ENCODE measurements around the gene GRM4.

The GRM4 gene

DNA sequence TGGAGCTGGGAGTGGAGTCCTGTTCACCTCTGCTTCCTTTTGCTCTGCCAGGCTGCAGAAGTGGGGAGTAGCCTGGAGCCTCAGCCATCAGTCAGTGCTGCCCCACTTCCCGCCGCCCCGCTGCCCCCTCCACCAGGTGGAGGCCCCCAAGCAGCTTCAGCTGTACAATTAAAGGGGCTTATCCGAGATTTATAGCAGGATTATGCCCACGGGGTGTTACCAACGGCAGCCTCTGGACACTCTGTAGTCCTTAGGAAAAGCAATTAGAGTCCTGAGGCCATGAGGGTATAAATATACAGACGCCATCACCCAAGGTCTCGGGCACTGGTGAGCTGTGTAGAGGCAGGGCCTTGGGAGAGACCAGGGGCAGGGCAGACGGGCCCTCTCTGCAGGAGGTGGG is 55.4 kb downstream of the GRM4 start:
- in situ Hi-C loops (cut with MboI; ENCODE audit: low sequenced_read_pairs): no loop called here
- DNase-seq (ENCODE audit: low spot score in 2 of 2): no peak
- H3K27me3 ChIP-seq (ENCODE audit: low read depth): peaks cover 10% of the 10 kb centered on the region; the same call in 1 of the 2 replicates

DNA sequence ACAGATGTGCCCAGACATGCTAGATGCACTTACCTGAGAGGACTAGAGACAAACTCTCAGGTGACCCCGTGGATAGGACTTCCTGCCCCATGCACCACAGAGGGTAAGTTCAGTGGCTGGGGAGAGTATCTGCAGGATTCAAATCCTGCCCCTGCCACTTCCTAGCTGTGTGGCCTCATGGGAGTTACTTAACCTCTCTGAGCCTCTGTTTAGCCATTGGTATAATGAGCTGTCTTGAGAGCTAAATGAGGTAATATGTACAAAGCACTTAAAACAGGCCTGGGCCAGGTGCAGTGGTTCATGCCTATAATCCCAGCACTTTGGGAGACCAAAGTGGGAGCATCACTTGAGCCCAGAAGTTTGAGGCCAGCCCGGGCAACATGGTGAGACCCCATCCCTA is 59.3 kb downstream of the GRM4 start:
- H3K9me3 ChIP-seq: no peaks in the 10 kb centered on the region
- in situ Hi-C loops (cut with MboI; ENCODE audit: low sequenced_read_pairs): no loop called here
- no peak overlapping the region for H3K4me3 ChIP-seq
- no peak for DNase-seq (ENCODE audit: low spot score in 2 of 2)
- H3K36me3 ChIP-seq (replicated peaks): no peaks in the 10 kb centered on the region
- no peaks in the 10 kb centered on the region for H3K27me3 ChIP-seq (ENCODE audit: low read depth)
- H3K4me1 ChIP-seq: no peaks in the 10 kb centered on the region

More for the DNA sequence above, 55.4 kb downstream of the GRM4 start:
- Histone ChIP-seq H3K9me3 (no peaks in the 10 kb centered on the region), H3K4me1 (no peaks in the 10 kb centered on the region), H3K36me3 (replicated peaks) (no peaks in the 10 kb centered on the region), H3K4me3 (no peak overlapping the region)

DNA sequence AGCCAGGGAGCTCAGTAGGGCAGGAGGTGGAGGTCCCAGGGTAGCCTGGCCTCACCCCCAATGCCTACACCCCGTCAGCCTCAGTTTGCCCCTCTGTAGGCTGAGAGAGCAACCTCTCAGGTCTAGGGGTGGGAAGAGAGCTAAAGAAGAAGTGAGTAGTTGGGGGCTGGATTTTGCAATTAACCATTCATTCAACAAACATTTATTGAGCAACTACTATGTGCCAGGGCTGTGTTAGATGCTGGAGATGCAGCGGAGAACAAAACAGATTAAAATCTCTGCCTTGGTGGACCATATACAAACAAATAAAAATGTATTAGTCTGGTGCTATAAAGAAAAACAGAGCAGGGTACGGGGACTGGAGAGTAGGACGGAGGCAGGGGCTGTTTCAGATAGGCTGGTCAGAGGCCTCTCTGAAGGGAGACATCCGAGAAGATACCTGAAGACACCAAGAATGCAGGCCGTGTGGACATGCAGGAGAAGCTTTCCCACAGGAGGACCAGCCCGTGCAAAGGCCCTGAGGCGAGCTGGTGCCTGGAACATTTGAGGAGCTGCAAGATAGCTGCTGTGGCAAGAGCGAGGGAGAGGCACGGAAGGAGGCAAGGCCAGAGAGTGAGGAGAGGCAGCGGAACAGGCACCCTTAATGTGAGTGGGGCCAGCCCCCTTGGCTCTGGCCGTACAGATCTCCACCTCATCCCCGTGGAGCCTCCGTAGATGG is 60.3 kb downstream of the GRM4 start:
- Histone ChIP-seq H3K4me3 (no peak overlapping the region), H3K9me3 (no peaks in the 10 kb centered on the region), H3K36me3 (replicated peaks) (no peaks in the 10 kb centered on the region), H3K27me3 (ENCODE audit: low read depth) (no peaks in the 10 kb centered on the region), H3K4me1 (no peaks in the 10 kb centered on the region)
- no peak for DNase-seq (ENCODE audit: low spot score in 2 of 2)
- in situ Hi-C loops (cut with MboI; ENCODE audit: low sequenced_read_pairs): no loop called here

DNA sequence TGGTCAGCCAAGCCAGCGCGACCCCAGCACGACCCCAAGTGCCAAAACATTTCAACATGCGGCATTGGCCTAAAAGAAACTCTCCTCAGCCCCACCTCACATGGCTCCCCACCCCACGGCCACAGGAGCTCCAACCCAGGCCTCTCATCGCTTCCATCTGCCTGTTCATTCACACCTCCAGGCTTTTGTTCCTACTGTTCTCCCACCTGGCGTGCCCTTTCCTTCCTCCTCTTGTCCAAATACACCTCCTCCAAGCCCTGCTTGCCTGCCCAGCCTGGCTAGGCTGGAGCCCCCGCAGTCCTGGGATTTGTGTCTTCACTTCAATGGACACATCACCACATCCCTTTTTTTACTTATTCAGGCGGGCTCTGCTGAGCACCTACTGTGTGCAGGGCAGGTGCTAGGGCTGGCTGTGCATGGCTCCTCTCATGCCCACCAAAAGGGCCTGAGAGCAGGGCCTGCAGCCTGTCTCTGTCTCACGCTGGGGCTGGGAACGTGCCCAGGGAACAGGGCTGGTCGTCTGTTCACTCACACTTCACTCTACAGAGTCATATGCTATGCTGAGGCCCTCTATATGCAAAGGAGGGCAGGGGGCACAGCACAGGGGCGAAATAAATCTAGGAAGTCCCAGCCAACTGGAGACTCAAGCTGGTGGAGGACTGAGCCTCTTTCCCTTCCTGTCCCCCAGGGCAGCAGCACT is 61.1 kb downstream of the GRM4 start:
- Histone ChIP-seq H3K36me3 (replicated peaks) (no peaks in the 10 kb centered on the region), H3K4me1 (no peaks in the 10 kb centered on the region), H3K9me3 (no peaks in the 10 kb centered on the region), H3K4me3 (no peak overlapping the region), H3K27me3 (ENCODE audit: low read depth) (no peaks in the 10 kb centered on the region)
- no peak for DNase-seq (ENCODE audit: low spot score in 2 of 2)
- in situ Hi-C loops (cut with MboI; ENCODE audit: low sequenced_read_pairs): no loop called here

DNA sequence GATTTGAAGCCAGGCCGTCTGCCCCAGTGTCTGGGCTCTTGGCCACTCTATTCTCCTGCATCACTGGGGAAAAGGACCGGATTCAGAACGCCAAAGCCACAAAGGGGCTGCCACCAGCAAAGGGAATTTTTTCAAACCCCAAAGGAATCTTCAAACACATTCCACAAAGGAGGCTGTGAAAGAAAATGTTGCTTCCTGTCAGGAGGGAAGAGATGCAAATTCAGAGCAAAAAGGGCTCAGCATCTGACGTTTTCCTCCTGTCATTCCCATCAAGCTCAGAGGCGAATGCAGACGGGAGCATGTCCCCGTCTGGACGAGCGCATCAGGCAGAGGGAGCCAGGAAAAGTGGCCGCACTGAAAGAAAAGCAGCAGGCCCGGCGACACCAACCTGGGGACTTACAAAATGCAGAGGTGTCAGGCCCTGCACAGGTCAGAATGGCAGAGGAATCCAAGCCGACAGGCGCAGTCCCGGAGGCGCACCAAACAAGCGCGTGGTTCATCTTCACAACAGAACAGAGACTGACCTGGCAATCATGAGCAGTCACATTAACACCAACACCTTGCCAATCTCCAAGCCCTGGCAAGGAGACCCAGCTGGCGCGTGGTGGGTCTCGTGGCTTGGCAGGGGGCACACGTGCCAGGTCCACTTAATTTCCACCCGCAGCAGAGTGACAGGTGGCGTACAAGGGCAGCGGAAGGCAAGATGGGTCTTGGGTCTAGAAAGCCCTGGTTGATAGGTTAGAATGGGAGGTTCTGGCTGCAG is 62.8 kb downstream of the GRM4 start:
- Histone ChIP-seq H3K4me3 (no peak overlapping the region), H3K9me3 (no peaks in the 10 kb centered on the region), H3K36me3 (replicated peaks) (no peaks in the 10 kb centered on the region), H3K27me3 (ENCODE audit: low read depth) (no peaks in the 10 kb centered on the region), H3K4me1 (no peaks in the 10 kb centered on the region)
- no peak for DNase-seq (ENCODE audit: low spot score in 2 of 2)
- in situ Hi-C loops (cut with MboI; ENCODE audit: low sequenced_read_pairs): no loop called here

DNA sequence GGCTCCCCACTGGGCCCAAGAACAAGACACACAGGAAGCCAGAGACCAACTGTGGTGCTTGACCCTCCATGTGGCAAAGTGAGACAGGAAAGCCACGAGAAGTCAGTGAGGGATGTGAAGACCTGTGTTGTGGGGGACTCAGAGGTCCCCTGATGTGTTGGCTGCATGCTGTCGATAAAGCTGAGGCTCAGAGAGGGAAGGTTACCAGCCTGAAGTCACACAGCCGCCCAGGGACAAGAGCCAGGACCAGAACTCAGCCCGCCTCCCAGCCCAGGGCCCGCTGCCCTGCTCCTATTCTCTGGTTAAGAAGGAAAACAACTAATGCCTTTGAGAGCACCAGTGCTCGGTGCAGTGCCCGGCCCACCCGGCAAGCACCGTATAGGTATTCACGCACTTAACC is 63.5 kb downstream of the GRM4 start:
- H3K4me1 ChIP-seq: no peaks in the 10 kb centered on the region
- DNase-seq (ENCODE audit: low spot score in 2 of 2): no peak
- H3K4me3 ChIP-seq: no peak overlapping the region
- no peaks in the 10 kb centered on the region for H3K27me3 ChIP-seq (ENCODE audit: low read depth)
- in situ Hi-C loops (cut with MboI; ENCODE audit: low sequenced_read_pairs): no loop called here
- H3K9me3 ChIP-seq: no peaks in the 10 kb centered on the region
- H3K36me3 ChIP-seq (replicated peaks): no peaks in the 10 kb centered on the region

DNA sequence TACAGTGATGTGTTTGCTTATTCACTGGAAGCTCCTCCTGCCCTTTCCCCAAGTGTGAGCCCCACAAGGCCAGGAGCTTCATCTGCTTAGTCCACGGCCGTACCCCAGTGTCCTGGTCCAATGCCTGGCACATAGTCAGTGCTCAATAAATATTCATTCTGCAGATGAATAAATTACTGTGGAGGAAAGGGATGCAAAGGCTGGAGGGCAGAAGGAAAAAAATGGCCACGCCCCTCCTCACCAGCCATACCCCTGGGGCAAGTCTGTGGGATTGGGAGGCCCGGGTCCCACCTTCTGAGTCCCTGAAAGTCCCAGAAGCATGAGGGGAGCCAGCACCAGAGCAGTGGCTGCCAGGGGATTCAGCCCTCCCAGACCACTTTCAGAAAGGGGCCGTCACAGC is 65.5 kb downstream of the GRM4 start:
- Histone ChIP-seq H3K4me1 (no peaks in the 10 kb centered on the region), H3K36me3 (replicated peaks) (no peaks in the 10 kb centered on the region), H3K27me3 (ENCODE audit: low read depth) (no peaks in the 10 kb centered on the region), H3K4me3 (no peak overlapping the region), H3K9me3 (no peaks in the 10 kb centered on the region)
- no peak for DNase-seq (ENCODE audit: low spot score in 2 of 2)
- in situ Hi-C loops (cut with MboI; ENCODE audit: low sequenced_read_pairs): no loop called here

DNA sequence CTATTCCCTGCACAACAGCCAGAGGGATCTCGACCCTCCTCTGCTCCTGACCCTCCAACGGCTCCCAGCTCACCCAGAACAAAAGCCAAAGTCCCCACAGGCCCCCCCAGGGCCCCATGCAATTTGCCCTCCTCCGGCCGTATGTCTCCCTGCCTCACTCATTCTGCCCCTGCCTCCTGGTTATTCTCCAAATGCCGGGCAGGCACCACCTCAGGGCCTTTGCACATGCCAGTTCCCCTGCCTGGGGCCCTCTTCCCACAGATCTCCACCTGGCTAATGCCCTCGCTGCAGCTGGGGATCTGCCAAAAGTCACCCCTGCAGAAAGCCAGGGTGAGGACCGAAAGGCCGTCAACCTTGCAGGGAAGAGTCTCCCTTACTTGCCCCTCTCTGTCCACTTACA is 66.0 kb downstream of the GRM4 start:
- H3K4me1 ChIP-seq: no peaks in the 10 kb centered on the region
- in situ Hi-C loops (cut with MboI; ENCODE audit: low sequenced_read_pairs): no loop called here
- H3K4me3 ChIP-seq: no peak overlapping the region
- DNase-seq (ENCODE audit: low spot score in 2 of 2): no peak
- no peaks in the 10 kb centered on the region for H3K36me3 ChIP-seq (replicated peaks)
- no peaks in the 10 kb centered on the region for H3K27me3 ChIP-seq (ENCODE audit: low read depth)
- H3K9me3 ChIP-seq: no peaks in the 10 kb centered on the region

DNA sequence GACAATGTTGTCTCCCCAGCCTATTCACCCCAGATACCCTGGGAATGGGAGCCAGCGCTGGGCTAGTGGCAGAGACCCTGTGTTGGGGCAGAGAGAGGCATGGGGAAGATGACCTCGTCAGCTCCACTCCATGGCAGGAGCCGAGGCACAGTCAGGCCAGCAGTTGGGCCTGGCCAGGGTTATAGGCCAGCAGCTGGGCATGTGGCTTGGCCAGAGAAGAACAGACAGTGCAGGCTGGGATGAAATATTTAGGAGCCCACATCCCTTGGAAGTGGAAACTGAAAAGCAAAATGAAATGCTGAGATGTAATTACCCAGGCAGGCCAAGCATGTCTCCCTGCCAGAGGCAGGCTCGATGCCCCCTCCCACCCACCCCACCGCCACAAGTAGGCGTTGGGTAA is 70.0 kb downstream of the GRM4 start:
- Histone ChIP-seq H3K9me3 (no peaks in the 10 kb centered on the region), H3K36me3 (replicated peaks) (no peaks in the 10 kb centered on the region), H3K4me1 (no peaks in the 10 kb centered on the region), H3K4me3 (no peak overlapping the region), H3K27me3 (ENCODE audit: low read depth) (no peaks in the 10 kb centered on the region)
- in situ Hi-C loops (cut with MboI; ENCODE audit: low sequenced_read_pairs): no loop called here
- no peak for DNase-seq (ENCODE audit: low spot score in 2 of 2)

DNA sequence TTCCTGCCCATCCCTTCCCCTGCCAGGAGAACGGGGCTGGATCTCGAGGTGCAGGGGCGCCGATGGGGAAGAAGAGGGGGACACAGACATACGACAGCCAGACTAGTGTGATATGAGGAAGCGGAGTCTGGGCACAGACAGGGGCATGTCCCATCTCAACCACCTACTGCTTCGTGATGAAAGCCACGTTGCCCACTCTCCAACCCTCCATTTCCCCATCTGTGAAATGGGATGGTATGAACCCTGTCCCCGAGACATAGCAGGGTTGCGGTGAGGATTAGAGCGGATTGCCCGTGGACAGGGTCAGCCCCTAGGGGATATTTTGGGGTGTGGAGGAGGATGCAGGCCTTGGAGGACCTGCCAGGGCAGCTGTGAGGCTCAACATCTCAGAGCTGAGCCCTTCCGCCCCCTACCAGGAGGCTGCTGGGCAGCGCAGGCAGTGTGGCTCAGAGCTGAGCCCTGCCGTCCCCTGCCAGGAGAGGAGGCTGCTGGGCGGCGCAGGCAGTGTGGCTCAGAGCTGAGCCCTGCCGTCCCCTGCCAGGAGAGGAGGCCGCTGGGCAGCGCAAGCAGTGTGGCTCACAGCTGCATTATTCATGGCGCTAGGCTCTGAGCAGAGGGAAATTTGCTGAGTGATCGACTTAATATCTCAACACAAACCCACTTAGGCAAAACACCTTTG is 71.7 kb downstream of the GRM4 start:
- Histone ChIP-seq H3K27me3 (ENCODE audit: low read depth) (no peaks in the 10 kb centered on the region), H3K9me3 (no peaks in the 10 kb centered on the region), H3K36me3 (replicated peaks) (no peaks in the 10 kb centered on the region), H3K4me3 (no peak overlapping the region), H3K4me1 (no peaks in the 10 kb centered on the region)
- in situ Hi-C loops (cut with MboI; ENCODE audit: low sequenced_read_pairs): no loop called here
- DNase-seq (ENCODE audit: low spot score in 2 of 2): no peak

DNA sequence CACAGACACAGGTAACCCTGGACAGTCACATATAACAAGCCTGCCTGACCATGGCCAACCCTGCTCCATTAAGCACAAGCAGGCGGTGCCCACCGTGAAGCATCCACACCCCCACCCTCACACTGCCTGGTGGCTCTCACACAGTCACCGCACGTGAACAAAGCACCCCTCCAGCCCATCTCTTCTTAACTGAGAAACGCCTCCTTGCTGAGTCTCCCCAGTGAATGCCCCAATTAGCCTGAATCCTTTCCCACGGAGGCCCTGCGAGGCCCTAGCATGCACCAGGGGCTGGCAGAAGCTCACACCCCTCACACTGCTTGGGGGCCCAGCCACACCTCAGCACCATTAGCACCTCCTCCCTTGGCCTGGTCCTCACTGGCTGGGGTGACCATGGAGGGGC is 72.3 kb downstream of the GRM4 start:
- Histone ChIP-seq H3K9me3 (no peaks in the 10 kb centered on the region), H3K36me3 (replicated peaks) (no peaks in the 10 kb centered on the region), H3K27me3 (ENCODE audit: low read depth) (no peaks in the 10 kb centered on the region), H3K4me1 (no peaks in the 10 kb centered on the region), H3K4me3 (no peak overlapping the region)
- no peak for DNase-seq (ENCODE audit: low spot score in 2 of 2)
- in situ Hi-C loops (cut with MboI; ENCODE audit: low sequenced_read_pairs): no loop called here

DNA sequence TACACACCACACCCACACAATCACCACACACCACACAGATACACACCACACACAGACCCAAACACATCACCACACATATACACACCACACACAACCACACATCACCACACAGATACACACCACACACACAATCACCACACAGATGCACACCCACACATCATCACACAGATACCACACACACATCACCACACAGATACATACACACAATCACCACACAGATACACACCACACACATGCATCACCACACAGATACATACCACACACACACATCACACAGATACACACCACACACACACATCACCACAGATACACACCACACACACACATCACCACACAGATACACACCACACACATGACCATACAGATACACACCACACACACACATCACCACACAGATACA is 73.2 kb downstream of the GRM4 start:
- H3K4me3 ChIP-seq: no peak overlapping the region
- no peaks in the 10 kb centered on the region for H3K9me3 ChIP-seq
- H3K27me3 ChIP-seq (ENCODE audit: low read depth): no peaks in the 10 kb centered on the region; the same call in 1 of the 2 replicates
- no peaks in the 10 kb centered on the region for H3K4me1 ChIP-seq
- in situ Hi-C loops (cut with MboI; ENCODE audit: low sequenced_read_pairs): no loop called here
- DNase-seq (ENCODE audit: low spot score in 2 of 2): no peak
- no peaks in the 10 kb centered on the region for H3K36me3 ChIP-seq (replicated peaks)

DNA sequence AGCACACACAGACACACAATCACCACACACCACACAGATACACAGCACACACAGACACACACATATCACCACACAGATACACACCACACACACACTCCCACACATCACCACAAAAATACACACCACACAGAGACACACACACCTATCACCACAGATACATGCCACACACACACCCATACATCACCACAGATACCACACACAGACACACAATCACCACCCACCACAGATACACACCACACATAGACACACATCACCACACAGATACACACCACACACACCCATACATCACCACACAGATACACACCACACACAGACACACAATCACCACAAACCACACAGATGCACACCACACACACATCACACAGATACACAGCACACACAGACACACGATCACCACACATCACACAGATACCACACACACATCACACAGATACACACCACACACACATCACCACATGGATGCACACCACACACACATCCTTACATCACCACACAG is 74.0 kb downstream of the GRM4 start:
- H3K4me1 ChIP-seq: no peaks in the 10 kb centered on the region
- H3K36me3 ChIP-seq (replicated peaks): no peaks in the 10 kb centered on the region
- peaks cover 2% of the 10 kb centered on the region for H3K27me3 ChIP-seq (ENCODE audit: low read depth)
- in situ Hi-C loops (cut with MboI; ENCODE audit: low sequenced_read_pairs): no loop called here
- no peaks in the 10 kb centered on the region for H3K9me3 ChIP-seq
- H3K4me3 ChIP-seq: no peak overlapping the region
- no peak for DNase-seq (ENCODE audit: low spot score in 2 of 2)
